Measurements from ENCODE around the gene TMEM270.
A peak's percentile ranks its signal among the peaks of the same experiment; 100 is the strongest.

Gene TMEM270

GRCh38 chr7:73908123-73908611, 47.2 kb downstream of the TMEM270 start:
- no peak for DNase-seq

DNA sequence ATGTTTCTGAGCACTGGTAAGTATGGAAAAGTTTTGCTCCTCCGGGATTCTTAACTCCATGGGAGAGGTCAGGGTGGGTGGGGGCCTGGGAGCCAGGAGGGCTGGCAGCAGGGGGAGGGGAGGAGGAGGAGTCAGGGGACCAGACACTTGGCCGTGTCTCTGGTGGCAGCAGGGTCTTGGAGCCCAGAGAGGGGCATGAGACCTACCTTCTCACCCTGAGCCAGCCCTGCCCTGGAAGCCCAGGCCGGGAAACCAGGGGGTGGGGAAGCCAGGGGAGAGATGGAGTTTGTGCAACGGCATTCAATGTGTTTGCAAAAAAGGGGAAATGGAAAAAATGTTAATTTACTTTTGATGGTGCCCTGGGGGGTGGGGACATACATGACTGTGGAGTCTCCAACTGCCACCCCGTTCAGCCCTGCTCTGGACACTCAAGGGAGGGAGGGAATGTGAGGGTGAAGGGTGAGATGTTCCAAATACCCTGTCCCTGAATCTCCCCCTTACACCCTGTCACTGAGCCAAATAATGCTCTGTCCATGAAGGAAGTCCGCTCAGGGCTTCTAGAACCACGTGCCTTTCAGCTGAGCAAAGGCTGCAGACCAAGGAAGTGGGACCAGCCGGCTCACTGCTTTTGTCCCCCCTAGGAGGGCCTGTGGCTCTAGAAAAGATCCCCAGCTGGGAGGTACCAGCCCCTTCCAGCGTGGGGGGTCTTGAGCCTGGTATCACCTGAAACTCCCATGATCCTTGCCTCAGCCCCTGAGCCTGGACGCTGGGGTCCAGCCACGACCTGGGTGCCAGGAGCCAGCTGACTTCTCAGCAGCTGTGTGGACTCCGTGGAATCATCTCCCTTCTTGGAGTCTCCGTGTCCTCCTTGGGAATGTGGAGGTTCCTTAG, 48.3 kb downstream of the TMEM270 start:
- DNase-seq = peak in 7 of 14 donors; percentile 15 to 63 (median 30)

DNA sequence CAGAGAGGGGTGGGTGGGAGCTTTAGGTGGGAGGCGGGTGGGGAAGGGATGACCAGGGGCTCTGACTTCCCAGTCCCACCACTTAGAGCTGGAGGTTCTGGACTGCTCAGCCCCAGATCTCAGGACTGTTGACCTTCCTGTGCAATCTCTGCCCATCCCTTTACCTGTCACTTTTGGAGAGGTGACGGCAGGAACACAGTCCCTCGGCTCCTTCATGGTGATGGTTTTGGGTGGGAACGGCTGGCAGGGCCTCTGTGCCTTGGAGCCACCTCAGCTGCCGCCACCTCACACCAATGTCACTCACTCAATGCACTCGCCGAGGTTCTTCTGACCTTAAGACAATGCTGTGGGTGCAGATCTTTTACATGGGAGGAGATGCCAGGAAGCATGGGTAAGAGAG, 49.0 kb downstream of the TMEM270 start:
- DNase-seq = no peak

DNA sequence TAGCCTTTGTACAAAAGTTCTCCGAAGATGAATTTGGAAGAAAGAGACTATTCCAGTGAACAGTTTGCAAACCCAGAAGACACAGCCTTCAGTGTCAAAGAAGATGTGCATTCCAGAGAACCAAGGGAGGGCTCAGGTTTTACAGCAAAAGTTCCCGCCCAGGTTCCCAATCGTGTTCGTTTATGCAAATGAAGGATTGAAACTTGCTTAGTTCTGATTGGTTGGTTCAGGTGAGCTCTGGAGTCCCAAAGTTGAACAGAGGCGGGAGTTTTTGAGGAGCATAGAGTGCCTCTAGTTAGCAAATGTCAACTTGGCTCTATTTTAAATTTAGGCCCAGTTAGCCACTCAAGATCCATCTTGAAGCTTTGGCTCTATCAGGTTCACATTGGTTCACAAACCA, 51.3 kb downstream of the TMEM270 start:
- DNase-seq = no peak

Data from C1 segment of cervical spinal cord (tissue), 14 donors.